Activated naive CD4-positive, alpha-beta T cell treated with anti-CD3 and anti-CD28 coated beads, Interleukin-2, amount 50 U/mL, for 24 hours (primary cell): ENCODE results near the gene TMEM220.
"Not testable (repeated sequence)": the region's sequence is repeated elsewhere in the genome, so short reads cannot be mapped to it uniquely, and the experiment has no call there.

ENCODE experiments used
- H3K27ac Mint-ChIP-seq: one replicate; pipeline ENCODE4 v1.8.0; 2021; ENCODE audit warnings: mild to moderate bottlenecking, mixed read lengths
- H3K27me3 Mint-ChIP-seq: one replicate; pipeline ENCODE4 v1.8.0; 2021; ENCODE audit warnings: mixed read lengths
- H3K36me3 Mint-ChIP-seq: one replicate; pipeline ENCODE4 v1.8.0; 2021; ENCODE audit warnings: mixed read lengths
- H3K4me1 Mint-ChIP-seq: one replicate; pipeline ENCODE4 v1.8.0; 2021; ENCODE audit warnings: mixed read lengths
- H3K4me3 Mint-ChIP-seq: one replicate; pipeline ENCODE4 v1.8.0; 2021; ENCODE audit warnings: mild to moderate bottlenecking, mixed read lengths
- H3K9me3 Mint-ChIP-seq: one replicate; pipeline ENCODE4 v1.8.0; 2021; ENCODE audit warnings: mixed read lengths

TMEM220 gene

DNA sequence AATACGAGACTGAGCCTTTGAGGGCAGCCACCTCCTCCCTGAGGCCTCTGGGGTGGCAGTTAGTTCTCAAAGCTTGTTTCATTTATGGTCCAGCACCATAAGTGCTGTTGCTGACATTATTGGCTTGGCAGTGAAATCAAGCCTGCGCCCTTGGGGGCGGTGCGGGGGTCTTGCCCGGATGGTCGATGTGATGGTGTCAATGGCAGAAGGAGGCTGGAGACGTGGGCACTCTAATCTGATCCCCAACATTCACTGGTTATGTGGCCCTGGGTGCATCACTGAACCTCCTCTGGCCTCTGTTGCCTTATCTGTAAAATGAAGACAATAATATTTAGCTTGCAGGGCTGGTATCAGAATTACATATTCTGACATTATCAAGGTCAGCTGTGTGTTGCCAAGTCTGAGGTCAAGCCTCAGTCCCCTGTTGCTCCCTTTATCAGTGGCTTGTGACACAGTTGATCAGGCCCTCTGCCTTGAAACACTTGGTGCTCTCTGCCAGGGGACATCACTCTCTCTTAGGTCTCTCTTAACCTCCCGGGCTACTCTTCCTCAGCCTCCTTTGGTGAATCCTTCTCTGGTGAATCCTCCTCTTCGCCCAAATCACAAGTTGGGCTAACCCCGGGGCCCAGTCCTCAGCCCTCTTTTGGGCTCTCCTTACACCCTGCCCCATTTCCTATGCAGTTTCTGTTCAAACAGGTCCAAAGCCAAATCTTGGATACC is 11.8 kb upstream of the TMEM220 start:
- Mint-ChIP-seq H3K9me3 (no peaks in the 10 kb centered on the region), H3K27ac (no peak overlapping the region)

DNA sequence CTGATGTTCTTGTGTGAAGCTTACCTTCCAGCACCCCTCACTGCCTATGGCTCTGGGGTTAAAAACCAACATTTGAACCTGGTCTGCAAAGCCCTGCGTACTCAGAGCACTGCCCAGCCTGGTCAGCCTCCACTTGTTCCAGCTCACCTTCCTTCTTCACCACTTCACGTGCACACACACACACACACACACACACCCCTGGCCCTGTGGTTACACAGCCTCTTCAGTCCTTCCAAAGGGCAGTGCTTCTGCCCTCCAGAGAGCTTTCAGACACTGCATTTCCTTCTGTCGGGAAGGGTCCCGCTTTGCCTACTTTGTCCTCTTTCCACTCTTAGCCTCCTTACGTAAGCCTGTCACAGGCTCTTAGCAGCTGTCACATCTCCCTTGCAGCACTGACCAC is 9.6 kb upstream of the TMEM220 start:
- H3K36me3 Mint-ChIP-seq, result no peaks in the 10 kb centered on the region
- no peak overlapping the region for H3K4me3 Mint-ChIP-seq
- H3K27ac Mint-ChIP-seq, result no peak overlapping the region

More for the DNA sequence above, 11.8 kb upstream of the TMEM220 start:
- Mint-ChIP-seq H3K36me3 (no peaks in the 10 kb centered on the region), H3K27me3 (no peaks in the 10 kb centered on the region), H3K4me3 (no peak overlapping the region), H3K4me1 (peaks cover 30% of the 10 kb centered on the region)

DNA sequence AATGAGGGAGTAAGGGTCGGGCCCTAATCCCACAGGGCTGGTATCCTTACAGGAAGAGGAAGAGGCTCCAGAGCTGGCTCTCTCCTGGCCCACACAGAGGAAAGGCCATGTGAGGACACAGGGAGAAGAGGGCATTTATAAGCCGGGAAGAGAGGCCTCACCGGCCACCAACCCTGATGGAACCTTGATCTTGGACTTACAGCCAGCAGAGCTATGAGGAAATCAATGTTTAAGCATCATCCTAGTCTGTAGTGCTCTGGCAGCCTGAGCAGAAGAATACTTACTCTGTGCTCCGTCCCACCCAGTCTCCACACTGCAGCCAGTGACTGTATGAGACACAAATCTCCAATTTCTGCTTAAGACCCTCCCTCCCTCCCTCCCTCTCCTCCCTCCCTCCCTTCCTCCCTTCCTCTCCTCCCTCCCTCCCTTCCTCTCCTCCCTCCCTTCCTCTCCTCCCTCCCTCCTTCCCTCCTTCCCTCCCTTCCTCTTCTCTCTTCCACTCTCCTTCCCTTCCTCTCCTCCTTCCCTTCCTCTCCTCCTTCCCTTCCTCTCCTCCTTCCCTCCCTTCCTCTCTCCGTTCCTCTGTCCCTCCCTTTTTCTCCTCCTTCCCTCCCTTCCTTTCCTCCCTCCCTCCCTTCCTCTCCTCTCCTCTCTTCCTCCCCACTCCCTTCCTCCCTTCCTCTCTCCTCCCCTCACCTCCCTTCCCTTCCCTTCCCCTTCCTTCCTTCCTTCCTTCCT is 8.9 kb upstream of the TMEM220 start:
- no peak overlapping the region for H3K4me3 Mint-ChIP-seq
- H3K36me3 Mint-ChIP-seq, result no peaks in the 10 kb centered on the region
- no peaks in the 10 kb centered on the region for H3K27me3 Mint-ChIP-seq
- peaks cover 13% of the 10 kb centered on the region for H3K4me1 Mint-ChIP-seq
- H3K27ac Mint-ChIP-seq, result no peak overlapping the region
- no peaks in the 10 kb centered on the region for H3K9me3 Mint-ChIP-seq

More for the DNA sequence above, 9.6 kb upstream of the TMEM220 start:
- H3K27me3 Mint-ChIP-seq, result no peaks in the 10 kb centered on the region
- H3K9me3 Mint-ChIP-seq, result no peaks in the 10 kb centered on the region
- H3K4me1 Mint-ChIP-seq, result peaks cover 20% of the 10 kb centered on the region

DNA sequence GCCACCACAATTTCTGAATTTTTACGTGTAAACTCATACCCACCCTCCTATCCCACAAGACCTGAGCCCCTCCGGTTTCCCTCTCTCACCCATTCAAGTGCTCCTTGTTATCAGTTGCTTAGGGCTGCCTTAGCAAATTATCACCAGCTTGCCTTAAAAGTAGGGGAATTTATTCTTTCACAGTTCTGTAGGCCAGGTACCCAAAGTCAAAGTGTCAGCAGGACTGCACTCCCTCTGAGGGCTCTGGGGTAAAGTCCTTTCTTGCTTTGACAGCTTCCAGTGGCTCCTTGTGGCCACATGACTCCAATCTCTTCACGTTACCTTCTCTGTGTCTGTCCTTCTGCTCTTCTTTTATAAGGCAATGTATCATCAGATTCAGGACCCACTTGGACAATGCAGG is 7.9 kb upstream of the TMEM220 start:
- H3K4me1 Mint-ChIP-seq, result peaks cover 13% of the 10 kb centered on the region
- no peaks in the 10 kb centered on the region for H3K36me3 Mint-ChIP-seq
- no peaks in the 10 kb centered on the region for H3K9me3 Mint-ChIP-seq
- no peak overlapping the region for H3K27ac Mint-ChIP-seq
- no peak overlapping the region for H3K4me3 Mint-ChIP-seq
- no peaks in the 10 kb centered on the region for H3K27me3 Mint-ChIP-seq

DNA sequence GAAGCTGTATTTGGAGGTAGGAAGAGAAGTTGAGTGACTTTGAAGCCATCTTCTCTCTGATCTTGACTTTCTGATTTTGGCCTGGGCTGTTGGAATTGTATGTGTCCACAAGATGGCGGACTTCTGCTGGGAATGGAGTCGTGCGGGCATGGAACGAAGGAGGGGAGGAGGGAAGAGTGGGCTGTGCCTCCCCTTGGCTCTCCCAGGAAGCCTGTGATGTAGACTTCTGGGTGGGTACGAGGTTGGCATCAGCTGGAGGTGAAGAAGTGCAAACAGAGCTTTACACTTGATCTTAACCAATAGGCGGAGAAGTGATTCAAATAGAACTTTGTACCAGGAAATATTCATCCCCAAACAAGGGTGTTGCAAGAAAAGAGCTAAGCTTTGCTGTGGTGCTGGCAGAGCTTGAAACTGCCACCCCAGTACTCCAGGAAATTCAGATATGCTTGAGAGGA is 7.4 kb upstream of the TMEM220 start:
- Mint-ChIP-seq H3K4me1 (peaks cover 13% of the 10 kb centered on the region), H3K27me3 (no peaks in the 10 kb centered on the region), H3K9me3 (no peaks in the 10 kb centered on the region), H3K4me3 (peak overlapping the region; percentile 13), H3K27ac (no peak overlapping the region), H3K36me3 (no peaks in the 10 kb centered on the region)

DNA sequence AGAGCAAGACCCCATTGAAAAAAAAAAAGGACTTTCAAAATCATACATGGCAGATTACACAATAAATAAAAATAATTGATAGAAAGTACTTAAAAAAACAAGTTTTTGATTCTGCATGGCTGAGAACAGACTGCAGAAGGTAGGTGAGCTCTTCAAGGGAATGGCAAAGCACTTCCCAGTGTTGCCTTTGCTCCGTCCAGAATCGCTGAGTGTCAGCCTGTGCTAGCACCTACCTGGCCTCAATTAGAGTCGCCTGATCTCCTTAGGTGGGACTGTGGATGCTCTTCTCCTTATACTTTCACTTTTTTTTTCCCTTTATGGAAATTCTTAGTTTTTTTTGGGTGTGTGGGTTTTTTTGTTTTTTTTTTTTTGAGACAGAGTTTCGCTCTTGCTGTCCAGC is 6.0 kb upstream of the TMEM220 start:
- Mint-ChIP-seq H3K4me3 (no peak overlapping the region), H3K4me1 (peaks cover 16% of the 10 kb centered on the region), H3K36me3 (no peaks in the 10 kb centered on the region), H3K27ac (no peak overlapping the region), H3K27me3 (no peaks in the 10 kb centered on the region), H3K9me3 (no peaks in the 10 kb centered on the region)

DNA sequence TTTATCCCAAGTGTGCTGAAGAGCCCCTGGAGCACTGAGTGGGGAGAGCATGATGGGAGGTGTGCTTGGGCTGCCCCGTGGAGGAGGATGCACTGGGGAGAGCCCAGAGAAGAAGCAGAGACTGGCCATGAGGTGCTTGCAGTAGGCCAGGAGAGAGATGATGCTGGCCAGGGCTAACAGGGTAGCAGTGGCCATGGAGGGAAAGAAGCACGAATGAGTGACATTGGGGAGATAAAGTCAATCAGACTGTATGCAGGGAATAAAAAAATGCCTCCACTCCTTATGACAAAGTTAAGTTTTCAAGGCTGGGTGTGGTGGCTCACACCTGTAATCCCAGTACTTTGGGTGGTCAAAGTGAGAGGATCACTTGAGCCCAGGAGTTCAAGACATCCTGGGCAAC is 5.4 kb upstream of the TMEM220 start:
- Mint-ChIP-seq H3K9me3 (no peaks in the 10 kb centered on the region), H3K4me1 (peaks cover 22% of the 10 kb centered on the region), H3K27me3 (no peaks in the 10 kb centered on the region), H3K4me3 (no peak overlapping the region), H3K27ac (no peak overlapping the region), H3K36me3 (no peaks in the 10 kb centered on the region)

DNA sequence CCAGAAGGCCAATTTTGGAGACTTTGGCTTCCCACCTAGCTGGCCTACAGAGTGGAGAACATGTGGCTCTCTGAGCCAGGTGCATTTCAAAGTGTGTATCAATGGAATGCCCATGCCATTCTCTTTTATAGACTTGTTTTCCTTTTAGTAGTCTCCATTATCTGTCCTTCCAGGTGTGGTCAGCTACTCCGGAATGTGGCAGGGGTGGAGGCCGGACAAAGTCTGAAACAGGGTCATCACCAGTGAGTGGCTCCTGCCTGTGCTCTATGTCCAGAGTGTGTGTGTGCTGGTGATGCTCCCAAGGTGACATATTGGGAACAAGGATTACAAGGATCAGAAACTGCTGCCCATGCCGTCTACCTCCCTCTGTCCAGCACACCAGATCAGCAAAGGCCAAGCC is 3.8 kb upstream of the TMEM220 start:
- H3K9me3 Mint-ChIP-seq, result no peaks in the 10 kb centered on the region
- H3K36me3 Mint-ChIP-seq, result no peaks in the 10 kb centered on the region
- H3K4me3 Mint-ChIP-seq, result no peak overlapping the region
- no peak overlapping the region for H3K27ac Mint-ChIP-seq
- H3K27me3 Mint-ChIP-seq, result no peaks in the 10 kb centered on the region
- H3K4me1 Mint-ChIP-seq, result peaks cover 26% of the 10 kb centered on the region

DNA sequence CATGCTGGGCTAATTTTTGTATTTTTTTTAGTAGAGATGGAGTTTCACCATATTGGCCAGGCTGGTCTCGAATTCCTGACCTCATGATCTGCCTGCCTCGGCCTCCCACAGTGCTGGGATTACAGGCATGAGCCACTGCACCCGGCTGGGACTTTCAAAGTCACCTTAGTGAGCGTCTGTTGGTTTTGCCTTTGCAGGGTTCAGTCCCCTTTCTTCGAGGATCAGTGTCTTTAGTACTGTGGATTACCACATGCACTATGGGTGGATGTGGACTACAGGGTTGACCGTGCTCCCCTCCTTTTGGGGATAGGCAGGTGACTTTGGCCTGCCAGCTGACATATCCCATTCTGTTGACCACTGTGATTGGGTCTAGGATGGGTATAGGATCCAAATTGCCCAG is 2.3 kb upstream of the TMEM220 start:
- H3K27ac Mint-ChIP-seq, H3K9me3 Mint-ChIP-seq, H3K36me3 Mint-ChIP-seq, H3K4me3 Mint-ChIP-seq, H3K27me3 Mint-ChIP-seq: not testable (repeated sequence)
- H3K4me1 Mint-ChIP-seq, result peaks cover 22% of the 10 kb centered on the region

DNA sequence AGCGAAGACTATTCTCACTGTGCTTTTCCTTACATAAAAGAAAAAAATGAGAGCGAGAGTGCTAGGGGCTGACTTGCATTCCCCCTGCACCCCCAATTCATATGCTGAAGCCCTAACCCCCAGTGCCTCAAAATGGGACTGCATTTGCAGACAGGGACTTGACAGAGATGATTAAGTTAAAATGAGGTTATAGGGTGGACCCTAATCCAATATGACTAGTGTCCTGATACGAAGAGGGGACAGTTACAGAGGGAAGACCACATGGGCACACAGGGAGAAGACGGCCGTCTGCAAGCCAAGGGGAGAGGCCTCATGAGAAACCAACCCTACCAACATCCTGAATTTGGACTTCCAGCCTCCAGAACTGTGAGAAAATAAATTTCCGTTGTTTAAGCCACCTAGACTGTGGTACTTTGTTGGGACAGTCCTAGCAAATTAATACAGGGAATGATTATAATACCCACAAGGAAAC is 1.6 kb upstream of the TMEM220 start:
- Mint-ChIP-seq H3K4me3 (no peak overlapping the region), H3K27ac (no peak overlapping the region)

DNA sequence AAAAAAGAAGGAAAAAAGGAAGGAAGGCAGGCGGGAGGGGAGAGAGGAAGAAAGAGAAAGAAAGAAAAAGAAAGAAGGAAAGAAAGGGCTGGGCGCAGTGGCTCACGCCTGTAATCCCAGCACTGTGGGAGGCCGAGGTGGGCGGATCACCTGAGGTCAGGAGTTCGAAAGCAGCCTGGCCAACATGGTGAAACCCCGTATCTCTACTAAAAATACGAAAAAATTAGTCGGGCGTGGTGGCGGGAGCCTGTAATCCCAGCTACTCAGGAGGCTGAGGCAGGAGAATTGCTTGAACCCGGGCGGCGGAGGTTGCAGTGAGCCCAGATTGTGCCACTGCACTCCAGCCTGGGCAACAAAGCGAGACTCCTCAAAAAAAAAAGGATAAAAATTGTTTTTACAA is 424 bp upstream of the TMEM220 start:
- not testable (repeated sequence) for H3K36me3 Mint-ChIP-seq
- peak overlapping the region; percentile 96 for H3K4me3 Mint-ChIP-seq

More for the DNA sequence above, 1.6 kb upstream of the TMEM220 start:
- Mint-ChIP-seq H3K27me3 (no peaks in the 10 kb centered on the region), H3K36me3 (no peaks in the 10 kb centered on the region), H3K4me1 (peaks cover 26% of the 10 kb centered on the region), H3K9me3 (no peaks in the 10 kb centered on the region)

DNA sequence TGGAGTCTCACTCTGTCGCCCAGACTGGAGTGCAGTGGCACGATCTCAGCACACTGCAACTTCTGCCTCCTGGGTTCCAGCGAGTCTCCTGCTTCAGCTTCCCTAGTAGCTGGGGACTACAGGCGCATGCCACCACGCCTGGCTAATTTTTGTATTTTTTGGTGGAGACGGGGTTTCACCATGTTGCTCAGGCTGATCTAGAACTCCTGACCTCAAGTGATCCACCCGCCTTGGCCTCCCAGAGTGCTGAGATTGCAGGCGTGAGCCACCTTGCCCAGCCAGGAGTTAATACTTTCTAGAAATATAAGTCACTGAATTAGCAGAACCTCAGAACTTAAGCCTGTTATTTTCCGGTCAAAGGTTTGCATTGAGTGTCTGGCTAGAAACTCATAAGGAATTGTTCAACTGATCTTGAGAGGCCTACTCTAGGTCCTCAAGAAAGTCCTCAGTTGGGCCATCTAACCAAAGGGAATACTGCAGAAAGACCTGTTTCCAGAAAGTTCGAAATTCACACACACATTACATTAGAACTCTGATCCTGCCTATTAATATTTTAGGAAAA is 1.4 kb downstream of the TMEM220 start:
- H3K4me3 Mint-ChIP-seq, result no peak overlapping the region
- no peaks in the 10 kb centered on the region for H3K27me3 Mint-ChIP-seq
- H3K27ac Mint-ChIP-seq, result no peak overlapping the region
- H3K9me3 Mint-ChIP-seq, result no peaks in the 10 kb centered on the region
- H3K4me1 Mint-ChIP-seq, result peaks cover 26% of the 10 kb centered on the region
- H3K36me3 Mint-ChIP-seq, result no peaks in the 10 kb centered on the region

More for the DNA sequence above, 424 bp upstream of the TMEM220 start:
- peak overlapping the region; percentile 86 for H3K27ac Mint-ChIP-seq
- not testable (repeated sequence) for H3K27me3 Mint-ChIP-seq, H3K9me3 Mint-ChIP-seq
- peaks cover 26% of the 10 kb centered on the region for H3K4me1 Mint-ChIP-seq

DNA sequence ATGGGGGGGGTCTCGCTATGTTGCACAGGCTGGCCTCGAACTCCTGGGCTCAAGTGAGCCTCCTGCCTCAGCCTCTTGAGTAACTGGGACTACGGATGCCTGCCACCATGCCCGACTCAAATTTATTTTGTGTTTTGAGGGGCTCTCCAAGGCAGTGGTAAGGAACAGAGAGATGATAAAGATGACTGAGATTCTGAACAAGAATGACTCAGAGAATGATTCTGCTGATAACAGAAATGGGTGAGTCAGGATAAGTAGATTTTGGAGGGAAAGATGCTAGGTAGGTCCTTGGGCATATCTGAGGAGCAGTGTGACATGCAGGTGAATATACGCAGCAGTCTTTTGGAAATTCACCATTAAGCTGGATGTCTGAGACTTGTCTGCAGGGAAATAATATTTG is 2.6 kb downstream of the TMEM220 start:
- Mint-ChIP-seq H3K36me3 (no peaks in the 10 kb centered on the region), H3K4me1 (peaks cover 26% of the 10 kb centered on the region), H3K27ac (no peak overlapping the region), H3K4me3 (no peak overlapping the region), H3K9me3 (no peaks in the 10 kb centered on the region), H3K27me3 (no peaks in the 10 kb centered on the region)

DNA sequence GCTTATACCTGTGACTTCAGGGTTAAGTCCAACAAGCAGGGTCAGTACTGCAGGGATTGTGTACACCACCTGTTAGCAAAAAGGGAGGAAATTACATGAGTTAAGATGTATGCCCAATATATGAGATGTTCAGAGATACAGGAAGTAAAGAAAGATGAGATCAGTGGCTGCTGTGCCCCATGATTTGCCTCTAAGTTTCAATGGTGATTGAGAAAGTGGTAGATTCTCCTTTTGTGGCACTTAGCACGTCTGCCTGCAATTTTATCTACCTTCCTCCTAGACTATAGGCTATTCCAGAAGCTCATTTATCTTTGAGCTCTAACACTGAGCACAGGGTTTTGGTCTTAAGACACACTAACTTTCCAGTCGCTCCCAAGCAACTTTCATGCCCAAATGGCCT is 3.6 kb downstream of the TMEM220 start:
- H3K27me3 Mint-ChIP-seq, result no peaks in the 10 kb centered on the region
- peak overlapping the region; percentile 61 for H3K27ac Mint-ChIP-seq

DNA sequence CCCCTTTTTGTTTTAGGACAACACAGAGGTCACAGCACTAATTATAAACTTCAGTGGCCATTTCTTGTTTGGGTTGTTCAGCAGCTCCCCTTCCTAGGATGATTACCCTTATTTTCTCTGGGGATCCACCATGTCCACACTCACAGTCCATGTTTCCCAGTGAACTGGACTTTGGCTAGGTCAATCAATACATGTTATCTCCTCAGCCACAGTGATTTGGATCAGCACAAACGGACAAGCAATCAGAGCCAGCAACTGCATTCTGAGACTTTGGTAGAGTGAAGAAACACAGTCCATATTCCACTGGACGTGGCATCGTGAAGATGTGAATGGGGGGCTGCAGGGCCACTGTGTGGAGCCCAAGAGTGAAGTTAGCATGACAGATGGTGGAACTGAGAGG is 4.6 kb downstream of the TMEM220 start:
- H3K4me3 Mint-ChIP-seq, result no peak overlapping the region
- peaks cover 17% of the 10 kb centered on the region for H3K4me1 Mint-ChIP-seq
- H3K27ac Mint-ChIP-seq, result peak overlapping the region; percentile 6
- H3K27me3 Mint-ChIP-seq, result no peaks in the 10 kb centered on the region
- H3K36me3 Mint-ChIP-seq, result no peaks in the 10 kb centered on the region
- H3K9me3 Mint-ChIP-seq, result no peaks in the 10 kb centered on the region

More for the DNA sequence above, 3.6 kb downstream of the TMEM220 start:
- Mint-ChIP-seq H3K4me3 (no peak overlapping the region), H3K36me3 (no peaks in the 10 kb centered on the region), H3K4me1 (peaks cover 26% of the 10 kb centered on the region), H3K9me3 (no peaks in the 10 kb centered on the region)

DNA sequence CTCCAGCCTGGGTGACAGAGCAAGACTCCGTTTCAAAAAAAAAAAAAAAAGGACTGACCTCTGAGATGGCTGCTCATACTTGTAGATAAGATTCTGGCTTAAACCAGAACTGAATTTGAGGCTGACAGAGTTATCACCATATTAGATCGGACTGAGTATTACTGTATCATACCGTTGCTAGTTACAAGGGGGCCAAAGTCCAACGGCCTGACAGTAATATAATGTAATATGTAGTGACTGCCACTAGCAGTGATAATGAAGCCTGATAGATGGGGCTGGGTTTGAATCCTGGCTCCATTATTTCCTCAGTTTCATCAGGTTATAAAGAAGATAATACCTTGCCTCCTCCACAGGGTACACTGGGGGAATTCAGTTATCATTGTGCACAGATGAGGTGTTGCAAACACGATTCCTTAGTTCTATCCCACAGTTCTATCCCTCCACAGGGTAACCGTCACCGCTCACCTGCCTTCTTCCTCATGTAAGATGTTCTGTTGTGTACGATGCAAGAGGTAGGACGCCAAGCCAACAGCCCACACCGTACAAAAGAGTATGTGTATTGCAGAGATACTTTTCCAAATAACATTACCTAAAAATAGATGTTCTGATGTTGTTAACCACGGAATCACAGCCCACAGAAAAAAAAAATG is 5.2 kb downstream of the TMEM220 start:
- no peaks in the 10 kb centered on the region for H3K9me3 Mint-ChIP-seq
- H3K4me3 Mint-ChIP-seq, result no peak overlapping the region
- H3K36me3 Mint-ChIP-seq, result no peaks in the 10 kb centered on the region
- no peaks in the 10 kb centered on the region for H3K27me3 Mint-ChIP-seq
- no peak overlapping the region for H3K27ac Mint-ChIP-seq
- H3K4me1 Mint-ChIP-seq, result peaks cover 13% of the 10 kb centered on the region
